GM12878 (cell line): Measurements from ENCODE around the gene CEP83. TPM values are rescaled to one million over a fixed set of nuclear protein-coding genes. Genes with fewer than 3 reads are reported as not detected.
A peak's percentile ranks its signal among the peaks of the same experiment; 100 is the strongest.
"Not testable (repeated sequence)": the region's sequence is repeated elsewhere in the genome, so short reads cannot be mapped to it uniquely, and the experiment has no call there.

Experiments
- ATAC-seq: fragments of 200-7000 bp; cut with Tn5 transposase; 3 replicates; pipeline ENCODE4 v1.9.1; 2020; ENCODE audit warnings: mild to moderate bottlenecking, moderate library complexity
- BruUV-seq: library from RNA; stranded (reverse); fragments of 400-500 nt; replicated peaks from 2 replicates; lab custom pipeline; 2021; lab: Mats Ljungman, UMichigan
- CTCF ChIA-PET: fragments of 300-600 bp; sonication (Branson Sonifier 250); formaldehyde crosslinking; extraction: SDS; loops from one replicate; lab custom pipeline; 2021; ENCODE audit warnings: inconsistent platforms; lab: Yijun Ruan, JAX
- POLR2A ChIA-PET: fragments of 350-600 bp; formaldehyde crosslinking; extraction: SDS; loops from one replicate; lab custom pipeline; 2021; ENCODE audit warnings: inconsistent platforms; lab: Charles Lee
- RAD21 ChIA-PET: fragments of 300-600 bp; sonication (Branson Sonifier 250); formaldehyde crosslinking; loops from one replicate; lab custom pipeline; 2023; ENCODE audit warnings: antibody characterized with exemption; ENCODE audit not compliant: unreplicated experiment; lab: Charles Lee
- SMC1A ChIA-PET: fragments of 300-600 bp; sonication (Branson Sonifier 250); formaldehyde crosslinking; loops from one replicate; lab custom pipeline; 2023; ENCODE audit not compliant: unreplicated experiment, uncharacterized antibody; lab: Charles Lee
- DNase-seq: peaks from one replicate; pipeline ENCODE4 v3.0.0-alpha.2; 2011; ENCODE audit warnings: low read depth, low spot score
- FAIRE-seq: peaks from 3 replicates; lab custom pipeline; 2011; peaks lifted over from hg19 to GRCh38; lab: Jason Lieb, UNC
- H2AFZ ChIP-seq: 2 replicates; pipeline ENCODE4 v1.6.0; 2011; ENCODE audit warnings: low read depth, low read length, control low read depth; ENCODE audit not compliant: control insufficient read depth
- H3K27ac ChIP-seq: 2 replicates; pipeline ENCODE4 v1.5.1; 2011; ENCODE audit warnings: control low read depth; ENCODE audit not compliant: control insufficient read depth, insufficient read depth
- H3K27me3 ChIP-seq, 2 experiments: replicated peaks in 1 of 2; 2 replicates each; pipeline versions ENCODE4 v1.6.0 to v1.6.1; 2011; ENCODE audit warnings: low read length in 1 of 2; ENCODE audit not compliant: control insufficient read depth in 2 of 2, insufficient read depth in 2 of 2
- H3K36me3 ChIP-seq, 2 experiments: 2 replicates each; pipeline ENCODE4 v1.5.1; 2011; ENCODE audit warnings: low read length in 1 of 2; ENCODE audit not compliant: control insufficient read depth in 2 of 2, insufficient read depth in 2 of 2
- H3K4me1 ChIP-seq: 2 replicates; pipeline ENCODE4 v1.6.1; 2011; ENCODE audit warnings: mild to moderate bottlenecking, low read length, moderate library complexity, mixed read lengths; ENCODE audit not compliant: control insufficient read depth, insufficient read depth
- H3K4me2 ChIP-seq: 2 replicates; pipeline ENCODE4 v1.6.0; 2011; ENCODE audit warnings: control low read depth; ENCODE audit not compliant: control insufficient read depth, insufficient read depth
- H3K4me3 ChIP-seq: fragments of 200-600 bp; sonication (generic); 2 replicates; pipeline ENCODE4 v1.5.1; 2016
- H3K79me2 ChIP-seq: 2 replicates; pipeline ENCODE4 v1.6.0; 2011; ENCODE audit warnings: low read length; ENCODE audit not compliant: control insufficient read depth, insufficient read depth
- H3K9ac ChIP-seq: 2 replicates; pipeline ENCODE4 v1.8.0; 2011; ENCODE audit warnings: low read length, control low read depth, mixed read lengths; ENCODE audit not compliant: control insufficient read depth, insufficient read depth
- H3K9me3 ChIP-seq: replicated peaks from 3 replicates; pipeline ENCODE4 v1.5.1; 2011; ENCODE audit warnings: mild to moderate bottlenecking, low read length; ENCODE audit not compliant: control insufficient read depth, insufficient read depth
- H4K20me1 ChIP-seq: 2 replicates; pipeline ENCODE4 v1.6.0; 2011; ENCODE audit not compliant: control insufficient read depth, insufficient read depth
- BCL11A ChIP-seq: IDR thresholded peaks from 2 replicates; pipeline ENCODE4 v1.6.1; 2011; ENCODE audit warnings: low read depth, low read length
- CHD2 ChIP-seq: IDR thresholded peaks from 2 replicates; pipeline ENCODE4 v1.6.1; 2011; ENCODE audit warnings: low read depth, low read length, improper control_type of control experiment, borderline replicate concordance
- CHD4 ChIP-seq: fragments of 200-600 bp; sonication (generic); IDR thresholded peaks from 2 replicates; pipeline ENCODE4 v1.6.1; 2016; ENCODE audit warnings: mild to moderate bottlenecking
- EP300 ChIP-seq, 2 experiments: fragments of 150-350 bp in 1 of 2; IDR thresholded peaks; 2 replicates each; pipeline ENCODE4 v1.6.1; 2011 to 2012; ENCODE audit warnings: low read depth in 2 of 2, low read length in 2 of 2, borderline replicate concordance in 1 of 2, improper control_type of control experiment in 1 of 2, inconsistent platforms in 1 of 2; ENCODE audit not compliant: control insufficient read depth in 1 of 2
- NBN ChIP-seq: fragments of 450-650 bp; IDR thresholded peaks from 2 replicates; pipeline ENCODE4 v1.6.1; 2016
- NFYB ChIP-seq: IDR thresholded peaks from 2 replicates; pipeline ENCODE4 v1.6.1; 2011; ENCODE audit warnings: low read depth, mild to moderate bottlenecking, low read length, improper control_type of control experiment, moderate library complexity; ENCODE audit not compliant: insufficient read depth
- POLR2AphosphoS2 ChIP-seq: IDR thresholded peaks from 2 replicates; pipeline ENCODE4 v1.6.1; 2011; ENCODE audit warnings: low read depth, mild to moderate bottlenecking, low read length, improper control_type of control experiment, moderate library complexity
- POU2F2 ChIP-seq: IDR thresholded peaks from 3 replicates; pipeline ENCODE4 v1.6.1; 2011; ENCODE audit warnings: low read depth, mild to moderate bottlenecking, low read length, borderline replicate concordance
- RAD21 ChIP-seq: IDR thresholded peaks from 2 replicates; pipeline ENCODE4 v1.6.1; 2011; ENCODE audit warnings: mild to moderate bottlenecking, low read depth, low read length, moderate library complexity; ENCODE audit not compliant: insufficient read depth
- SIX5 ChIP-seq: IDR thresholded peaks from 2 replicates; pipeline ENCODE4 v1.6.1; 2011; ENCODE audit warnings: mild to moderate bottlenecking, low read depth, low read length, moderate library complexity; ENCODE audit not compliant: severe bottlenecking
- SREBF2 ChIP-seq: IDR thresholded peaks from 2 replicates; pipeline ENCODE4 v1.6.1; 2012; ENCODE audit warnings: mild to moderate bottlenecking, low read length
- WRNIP1 ChIP-seq: IDR thresholded peaks from 2 replicates; pipeline ENCODE4 v1.6.1; 2011; ENCODE audit warnings: low read depth, low read length, improper control_type of control experiment, borderline replicate concordance
- WGBS: methylation state at CpG from one replicate; pipeline ENCODE4 v1.1.6; 2016; ENCODE audit warnings: low lambda C conversion rate; ENCODE audit not compliant: insufficient replicate concordance, insufficient coverage; ENCODE audit errors: missing lambda C conversion rate; 5-methylcytosine and 5-hydroxymethylcytosine counted together
- in situ Hi-C: fragments of 300-500 bp; cut with MboI; formaldehyde crosslinking; loops from 9 replicates; pipeline ENCODE4 v1.14.3; 2018; ENCODE audit warnings: mixed read lengths
- intact Hi-C: fragments of 100-400 bp; cut with micrococcal nuclease; formaldehyde crosslinking; loops from one replicate; pipeline ENCODE4 v1.14.2; 2022; ENCODE audit not compliant: unreplicated experiment
- polyA plus RNA-seq, 11 experiments: library from polyadenylated mRNA; depleted of rRNA in 4 of 11; unstranded in 6 of 11; stranded (reverse) in 5 of 11; fragments of >200 nt; fragmentation: Nextera tagmentation in 4 of 11; fragmentation: Illumina TruSeq in 1 of 11; extraction: Ambion mirVana in 4 of 11; extraction: Trizol in 1 of 11; gene quantifications; 1 replicate in 1 of 11; 2 replicates in 10 of 11; pipeline versions ENCODE4 v1.2.1 to v1.2.3, GENCODE V29; 2011 to 2016; ENCODE audit warnings: inconsistent platforms in 2 of 11, missing spikeins in 2 of 11, low read depth in 1 of 11
- total RNA-seq, 4 experiments: library from RNA; depleted of rRNA in 3 of 4; stranded (reverse); fragments of >200 nt in 3 of 4; fragmentation: Illumina TruSeq in 1 of 4; extraction: Trizol in 1 of 4; gene quantifications; 2 replicates each; pipeline versions ENCODE4 v1.2.1 to v1.2.3, GENCODE V29; 2013 to 2021
- TF ChIP-seq, protein P1 (sequence below): IDR thresholded peaks from 2 replicates; pipeline ENCODE4 v1.6.1; 2011; ENCODE audit warnings: borderline replicate concordance, low read depth, mild to moderate bottlenecking, moderate library complexity, low read length; ENCODE audit not compliant: insufficient read depth, poor library complexity, severe bottlenecking
- TF ChIP-seq, protein P2 (sequence below): fragments of 150-350 bp; IDR thresholded peaks from 2 replicates; pipeline ENCODE4 v1.6.1; 2014; ENCODE audit warnings: mild to moderate bottlenecking, low read depth, low read length

Gene CEP83
- total and polyA plus RNA-seq, 10 of the 15 experiments (the other 5 are each of a cell fraction or from before 2014, with no cell fraction given): 4.3 to 39.0 (median 22.5) TPM

DNA sequence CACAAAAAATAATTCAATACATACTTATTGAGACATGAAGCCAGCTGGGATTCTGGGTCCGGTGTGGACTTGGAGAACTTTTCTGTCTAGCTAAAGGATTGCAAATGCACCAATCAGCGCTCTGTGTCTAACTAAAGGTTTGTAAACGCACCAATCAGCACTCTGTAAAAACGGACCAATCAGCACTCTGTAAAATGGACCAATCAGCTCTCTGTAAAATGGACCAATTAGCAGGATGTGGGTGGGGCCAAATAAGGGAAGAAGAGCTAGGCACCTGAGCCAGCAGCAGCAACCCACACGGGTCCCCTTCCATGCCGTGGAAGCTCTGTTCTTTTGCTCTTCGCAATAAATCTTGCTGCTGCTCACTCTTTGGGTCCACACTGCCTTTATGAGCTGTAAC lies 5.3 kb downstream of the CEP83 start:
- H3K79me2 ChIP-seq: peaks cover 31% of the 10 kb centered on the region
- H2AFZ ChIP-seq, H3K27me3 ChIP-seq, H3K9ac ChIP-seq, H3K4me2 ChIP-seq, ATAC-seq, FAIRE-seq, H3K27ac ChIP-seq, intact Hi-C loops, in situ Hi-C loops, H4K20me1 ChIP-seq, H3K4me1 ChIP-seq, H3K4me3 ChIP-seq, H3K36me3 ChIP-seq, DNase-seq, BruUV-seq: not testable (repeated sequence)
- ChIA-PET RAD21 (interaction anchor here (0.6 kb wide), 1 partner anchor 75 kb away, joined by 3 read pairs; no protein-coding TSS in a partner anchor), CTCF (interaction anchor here (0.6 to 1.3 kb wide), 3 partner anchors 19 to 174 kb away, joined by 3 to 4 read pairs (median 3); no protein-coding TSS in a partner anchor), SMC1A (interaction anchor here (0.6 to 1.2 kb wide), 5 partner anchors 17 to 164 kb away, joined by 3 to 6 read pairs (median 3); no protein-coding TSS in a partner anchor), POLR2A (interaction anchor here (0.6 to 1.2 kb wide), 2 partner anchors 47 to 209 kb away, joined by 3 to 4 read pairs; no protein-coding TSS in a partner anchor)
- WGBS: over 99% methylated on average over 7 of the region's 7 CpGs
- H3K9me3 ChIP-seq: peaks cover 15% of the 10 kb centered on the region
- TF ChIP-seq NFYB: peak; percentile 64; the same call in 1 of the 2 replicates

DNA sequence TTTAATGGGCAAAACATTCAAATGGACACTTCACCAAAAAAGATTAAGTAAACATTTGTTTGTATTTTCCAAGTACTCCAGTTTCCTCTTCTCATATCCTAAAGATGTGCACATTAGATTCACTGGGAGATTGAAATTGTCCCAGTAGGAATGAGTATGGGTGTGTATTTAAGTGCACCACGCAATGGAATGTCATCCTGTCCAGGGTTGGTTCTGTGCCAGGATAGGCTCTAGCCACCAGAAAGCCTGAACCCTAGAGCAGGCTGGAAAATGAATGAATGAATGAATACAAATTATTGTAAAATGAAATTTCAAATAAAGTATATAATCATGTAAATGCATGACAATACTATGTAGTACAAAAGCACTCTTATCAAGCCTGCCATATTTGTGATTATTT lies 14.0 kb downstream of the CEP83 start:
- Histone ChIP-seq H3K9me3 (peaks cover 9% of the 10 kb centered on the region; the same call in 2 of the 3 replicates), H3K79me2 (peaks cover 6% of the 10 kb centered on the region), H2AFZ (no peak overlapping the region), H3K4me2 (no peak overlapping the region), H3K4me1 (no peaks in the 10 kb centered on the region), H3K9ac (no peak overlapping the region), H3K27me3 (no peaks in the 10 kb centered on the region), H4K20me1 (no peaks in the 10 kb centered on the region), H3K27ac (no peak overlapping the region), H3K36me3 (no peaks in the 10 kb centered on the region), H3K4me3 (no peak overlapping the region)
- in situ Hi-C loops (no loop called here), intact Hi-C loops (no loop called here)
- ATAC-seq: no peak
- ChIA-PET CTCF (no interaction called here), RAD21 (no interaction called here), POLR2A (no interaction called here), SMC1A (interaction anchor here (0.9 kb wide), 1 partner anchor 11 kb away, joined by 3 read pairs; no protein-coding TSS in a partner anchor)
- WGBS: 95% methylated on average over 1 of the region's 1 CpG
- no peak for FAIRE-seq
- BruUV-seq: no TSS peak
- DNase-seq: no peak
- TF ChIP-seq WRNIP1: no peak
- no peak for TF ChIP-seq BCL11A
- no peak for TF ChIP-seq SIX5
- TF ChIP-seq, protein P1, sequence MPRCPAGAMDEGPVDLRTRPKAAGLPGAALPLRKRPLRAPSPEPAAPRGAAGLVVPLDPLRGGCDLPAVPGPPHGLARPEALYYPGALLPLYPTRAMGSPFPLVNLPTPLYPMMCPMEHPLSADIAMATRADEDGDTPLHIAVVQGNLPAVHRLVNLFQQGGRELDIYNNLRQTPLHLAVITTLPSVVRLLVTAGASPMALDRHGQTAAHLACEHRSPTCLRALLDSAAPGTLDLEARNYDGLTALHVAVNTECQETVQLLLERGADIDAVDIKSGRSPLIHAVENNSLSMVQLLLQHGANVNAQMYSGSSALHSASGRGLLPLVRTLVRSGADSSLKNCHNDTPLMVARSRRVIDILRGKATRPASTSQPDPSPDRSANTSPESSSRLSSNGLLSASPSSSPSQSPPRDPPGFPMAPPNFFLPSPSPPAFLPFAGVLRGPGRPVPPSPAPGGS: no peak
- TF ChIP-seq SREBF2: no peak
- no peak for TF ChIP-seq NBN
- TF ChIP-seq CHD4: no peak
- TF ChIP-seq POU2F2: no peak
- TF ChIP-seq POLR2AphosphoS2: no peak
- TF ChIP-seq, protein P2, sequence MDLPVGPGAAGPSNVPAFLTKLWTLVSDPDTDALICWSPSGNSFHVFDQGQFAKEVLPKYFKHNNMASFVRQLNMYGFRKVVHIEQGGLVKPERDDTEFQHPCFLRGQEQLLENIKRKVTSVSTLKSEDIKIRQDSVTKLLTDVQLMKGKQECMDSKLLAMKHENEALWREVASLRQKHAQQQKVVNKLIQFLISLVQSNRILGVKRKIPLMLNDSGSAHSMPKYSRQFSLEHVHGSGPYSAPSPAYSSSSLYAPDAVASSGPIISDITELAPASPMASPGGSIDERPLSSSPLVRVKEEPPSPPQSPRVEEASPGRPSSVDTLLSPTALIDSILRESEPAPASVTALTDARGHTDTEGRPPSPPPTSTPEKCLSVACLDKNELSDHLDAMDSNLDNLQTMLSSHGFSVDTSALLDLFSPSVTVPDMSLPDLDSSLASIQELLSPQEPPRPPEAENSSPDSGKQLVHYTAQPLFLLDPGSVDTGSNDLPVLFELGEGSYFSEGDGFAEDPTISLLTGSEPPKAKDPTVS: no peak
- TF ChIP-seq EP300 (IDR thresholded peaks at IDR 0.05; ENCODE audit: borderline replicate concordance in 1 of 2, control insufficient read depth in 1 of 2, low read depth in 2 of 2, low read length in 2 of 2): no peak
- TF ChIP-seq CHD2: no peak
- no peak for TF ChIP-seq RAD21
